ENCODE measurements around the gene MGAT5. TPM values are rescaled to one million over a fixed set of nuclear protein-coding genes. Genes with fewer than 3 reads are reported as not detected.

Gene MGAT5
- total RNA-seq, 2 experiments from 2014 or later: 48.5 to 54.3 TPM

- no peak for DNase-seq
- H3K36me3 Mint-ChIP-seq (ENCODE audit: low read depth): peaks cover 24% of the 10 kb centered on the region
These were observed 180.1 kb downstream of the MGAT5 start for GRCh38 chr2:134433979-134434378.

GRCh38 chr2:134435505-134435904 is 181.6 kb downstream of the MGAT5 start:
- ATAC-seq (no peak), DNase-seq (no peak)
- CTCF ChIA-PET: interaction anchor here (0.8 to 2.7 kb wide), 4 partner anchors 9 to 299 kb away, joined by 3 to 11 read pairs (median 4); no protein-coding TSS in a partner anchor
- Mint-ChIP-seq H3K36me3 (ENCODE audit: low read depth) (peaks cover 20% of the 10 kb centered on the region), H3K4me1 (ENCODE audit: low read depth) (no peaks in the 10 kb centered on the region), H3K4me3 (no peak overlapping the region), H3K27me3 (ENCODE audit: low read depth) (no peaks in the 10 kb centered on the region), H3K27ac (no peak overlapping the region), H3K9me3 (ENCODE audit: insufficient read depth) (no peaks in the 10 kb centered on the region)
- POLR2A ChIA-PET: interaction anchor here (1.1 to 1.4 kb wide), 2 partner anchors 8 to 317 kb away, joined by 3 to 5 read pairs; no protein-coding TSS in a partner anchor

More at GRCh38 chr2:134433979-134434378, 180.1 kb downstream of the MGAT5 start:
- no peak overlapping the region for H3K4me3 Mint-ChIP-seq
- H3K4me1 Mint-ChIP-seq (ENCODE audit: low read depth): no peaks in the 10 kb centered on the region
- no peaks in the 10 kb centered on the region for H3K27me3 Mint-ChIP-seq (ENCODE audit: low read depth)
- ChIA-PET CTCF (interaction anchor here (2.7 kb wide), 1 partner anchor 16 kb away, joined by 11 read pairs; no protein-coding TSS in a partner anchor), POLR2A (no interaction called here)
- H3K27ac Mint-ChIP-seq: no peak overlapping the region
- H3K9me3 Mint-ChIP-seq (ENCODE audit: insufficient read depth): no peaks in the 10 kb centered on the region
- no peak for ATAC-seq

- Mint-ChIP-seq H3K4me1 (ENCODE audit: low read depth) (no peaks in the 10 kb centered on the region), H3K27ac (no peak overlapping the region), H3K27me3 (ENCODE audit: low read depth) (no peaks in the 10 kb centered on the region), H3K9me3 (ENCODE audit: insufficient read depth) (no peaks in the 10 kb centered on the region), H3K36me3 (ENCODE audit: low read depth) (peaks cover 18% of the 10 kb centered on the region), H3K4me3 (no peak overlapping the region)
- ChIA-PET CTCF (interaction anchor here (1.0 to 2.7 kb wide), 2 partner anchors 9 to 15 kb away, joined by 3 to 11 read pairs; no protein-coding TSS in a partner anchor), POLR2A (interaction anchor here (1.1 to 1.4 kb wide), 2 partner anchors 8 to 318 kb away, joined by 3 to 5 read pairs; no protein-coding TSS in a partner anchor)
- no peak for ATAC-seq
- DNase-seq: no peak
These were observed 182.1 kb downstream of the MGAT5 start for GRCh38 chr2:134435936-134436335.

GRCh38 chr2:134436706-134437105 is 182.8 kb downstream of the MGAT5 start:
- H3K27me3 Mint-ChIP-seq (ENCODE audit: low read depth): no peaks in the 10 kb centered on the region
- H3K9me3 Mint-ChIP-seq (ENCODE audit: insufficient read depth): no peaks in the 10 kb centered on the region
- H3K4me1 Mint-ChIP-seq (ENCODE audit: low read depth): no peaks in the 10 kb centered on the region
- H3K27ac Mint-ChIP-seq: no peak overlapping the region
- ChIA-PET POLR2A (interaction anchor here (1.1 to 1.4 kb wide), 2 partner anchors 9 to 318 kb away, joined by 3 to 5 read pairs; no protein-coding TSS in a partner anchor), CTCF (interaction anchor here (1.0 to 2.7 kb wide), 3 partner anchors 10 to 318 kb away, joined by 3 to 11 read pairs (median 3); no protein-coding TSS in a partner anchor)
- H3K4me3 Mint-ChIP-seq: no peak overlapping the region
- peaks cover 17% of the 10 kb centered on the region for H3K36me3 Mint-ChIP-seq (ENCODE audit: low read depth)
- DNase-seq (no peak), ATAC-seq (no peak)

GRCh38 chr2:134438371-134438770 is 184.5 kb downstream of the MGAT5 start:
- H3K27ac Mint-ChIP-seq: no peak overlapping the region
- no peaks in the 10 kb centered on the region for H3K27me3 Mint-ChIP-seq (ENCODE audit: low read depth)
- no peaks in the 10 kb centered on the region for H3K4me1 Mint-ChIP-seq (ENCODE audit: low read depth)
- H3K9me3 Mint-ChIP-seq (ENCODE audit: insufficient read depth): no peaks in the 10 kb centered on the region
- CTCF ChIA-PET: interaction anchor here (1.9 kb wide), 1 partner anchor 13 kb away, joined by 5 read pairs; no protein-coding TSS in a partner anchor
- H3K36me3 Mint-ChIP-seq (ENCODE audit: low read depth): peaks cover 15% of the 10 kb centered on the region
- DNase-seq (no peak), ATAC-seq (no peak)
- POLR2A ChIA-PET: interaction anchor here (0.5 kb wide), 1 partner anchor 1099 kb away, joined by 3 read pairs; no protein-coding TSS in a partner anchor
- no peak overlapping the region for H3K4me3 Mint-ChIP-seq

GRCh38 chr2:134440336-134440909 is 186.6 kb downstream of the MGAT5 start:
- DNase-seq (no peak), ATAC-seq (no peak)
- Mint-ChIP-seq H3K9me3 (ENCODE audit: insufficient read depth) (no peaks in the 10 kb centered on the region), H3K4me1 (ENCODE audit: low read depth) (no peaks in the 10 kb centered on the region), H3K36me3 (ENCODE audit: low read depth) (peaks cover 5% of the 10 kb centered on the region), H3K27me3 (ENCODE audit: low read depth) (no peaks in the 10 kb centered on the region), H3K27ac (no peak overlapping the region), H3K4me3 (no peak overlapping the region)
- POLR2A ChIA-PET: no interaction called here
- CTCF ChIA-PET: interaction anchor here (0.9 to 3.7 kb wide), 3 partner anchors 9 to 322 kb away, joined by 3 to 15 read pairs (median 3); no protein-coding TSS in a partner anchor

- Mint-ChIP-seq H3K4me3 (no peak overlapping the region), H3K27me3 (ENCODE audit: low read depth) (no peaks in the 10 kb centered on the region), H3K36me3 (ENCODE audit: low read depth) (no peaks in the 10 kb centered on the region), H3K9me3 (ENCODE audit: insufficient read depth) (no peaks in the 10 kb centered on the region), H3K27ac (no peak overlapping the region), H3K4me1 (ENCODE audit: low read depth) (no peaks in the 10 kb centered on the region)
- DNase-seq (no peak), ATAC-seq (no peak)
- ChIA-PET POLR2A (interaction anchor here (0.7 kb wide), 1 partner anchor 171 kb away, joined by 3 read pairs; no protein-coding TSS in a partner anchor), CTCF (interaction anchor here (0.9 to 3.7 kb wide), 4 partner anchors 10 to 323 kb away, joined by 3 to 15 read pairs (median 4); no protein-coding TSS in a partner anchor)
These were observed 187.4 kb downstream of the MGAT5 start for GRCh38 chr2:134441153-134441863.

- H3K27me3 Mint-ChIP-seq (ENCODE audit: low read depth): no peaks in the 10 kb centered on the region
- ChIA-PET CTCF (interaction anchor here (3.7 kb wide), 1 partner anchor 7 kb away, joined by 15 read pairs; no protein-coding TSS in a partner anchor), POLR2A (no interaction called here)
- no peak overlapping the region for H3K4me3 Mint-ChIP-seq
- H3K27ac Mint-ChIP-seq: no peak overlapping the region
- DNase-seq: no peak
- ATAC-seq: no peak
- no peaks in the 10 kb centered on the region for H3K9me3 Mint-ChIP-seq (ENCODE audit: insufficient read depth)
- no peaks in the 10 kb centered on the region for H3K4me1 Mint-ChIP-seq (ENCODE audit: low read depth)
- H3K36me3 Mint-ChIP-seq (ENCODE audit: low read depth): no peaks in the 10 kb centered on the region
These were observed 190.1 kb downstream of the MGAT5 start for GRCh38 chr2:134443814-134444480.

- H3K27me3 Mint-ChIP-seq (ENCODE audit: low read depth): no peaks in the 10 kb centered on the region
- H3K4me3 Mint-ChIP-seq: no peak overlapping the region
- H3K9me3 Mint-ChIP-seq (ENCODE audit: insufficient read depth): no peaks in the 10 kb centered on the region
- no peaks in the 10 kb centered on the region for H3K4me1 Mint-ChIP-seq (ENCODE audit: low read depth)
- H3K27ac Mint-ChIP-seq: no peak overlapping the region
- DNase-seq: no peak
- no peaks in the 10 kb centered on the region for H3K36me3 Mint-ChIP-seq (ENCODE audit: low read depth)
- POLR2A ChIA-PET: no interaction called here
- no peak for ATAC-seq
- CTCF ChIA-PET: no interaction called here
These were observed 191.2 kb downstream of the MGAT5 start for GRCh38 chr2:134445116-134445515.

- H3K9me3 Mint-ChIP-seq (ENCODE audit: insufficient read depth): no peaks in the 10 kb centered on the region
- no peak for DNase-seq
- no peaks in the 10 kb centered on the region for H3K4me1 Mint-ChIP-seq (ENCODE audit: low read depth)
- no peaks in the 10 kb centered on the region for H3K27me3 Mint-ChIP-seq (ENCODE audit: low read depth)
- ChIA-PET CTCF (no interaction called here), POLR2A (interaction anchor here (0.6 kb wide), 1 partner anchor 240 kb away, joined by 3 read pairs; no protein-coding TSS in a partner anchor)
- no peaks in the 10 kb centered on the region for H3K36me3 Mint-ChIP-seq (ENCODE audit: low read depth)
- no peak for ATAC-seq
- H3K4me3 Mint-ChIP-seq: no peak overlapping the region
- H3K27ac Mint-ChIP-seq: no peak overlapping the region
These were observed 192.1 kb downstream of the MGAT5 start for GRCh38 chr2:134445985-134446382.

- H3K4me3 Mint-ChIP-seq: no peak overlapping the region
- no peak for ATAC-seq
- H3K4me1 Mint-ChIP-seq (ENCODE audit: low read depth): no peaks in the 10 kb centered on the region
- no peaks in the 10 kb centered on the region for H3K27me3 Mint-ChIP-seq (ENCODE audit: low read depth)
- H3K9me3 Mint-ChIP-seq (ENCODE audit: insufficient read depth): no peaks in the 10 kb centered on the region
- no peak overlapping the region for H3K27ac Mint-ChIP-seq
- CTCF ChIA-PET: no interaction called here
- DNase-seq: no peak
- no peaks in the 10 kb centered on the region for H3K36me3 Mint-ChIP-seq (ENCODE audit: low read depth)
- POLR2A ChIA-PET: interaction anchor here (0.6 kb wide), 1 partner anchor 240 kb away, joined by 3 read pairs; no protein-coding TSS in a partner anchor
These were observed 192.6 kb downstream of the MGAT5 start for GRCh38 chr2:134446383-134447017.

All from activated CD8-positive, alpha-beta T cell treated with anti-CD3 and anti-CD28 coated beads, Interleukin-2, amount 10 ng/mL, durations not matched to agents 7 days and 5 days (primary cell).